PC-9 (cell line): Measurements from ENCODE around the gene CTDP1. TPM values are rescaled to one million over a fixed set of nuclear protein-coding genes. Genes with fewer than 3 reads are reported as not detected.

Experiments
- BruUV-seq: library from RNA; stranded (reverse); fragments of 400-500 nt; replicated peaks from 2 replicates; lab custom pipeline; 2021; lab: Mats Ljungman, UMichigan
- CTCF ChIA-PET: fragments of 300-600 bp; sonication (Branson Sonifier 250); formaldehyde crosslinking; loops from one replicate; lab custom pipeline; 2022; ENCODE audit warnings: antibody characterized with exemption; lab: Charles Lee
- POLR2A ChIA-PET: fragments of 300-600 bp; sonication (Branson Sonifier 250); formaldehyde crosslinking; loops from one replicate; lab custom pipeline; 2022; ENCODE audit warnings: antibody characterized with exemption; ENCODE audit not compliant: unreplicated experiment; lab: Charles Lee
- DNase-seq, 2 experiments: peaks; one replicate each; pipeline versions ENCODE4 v3.0.0 to v3.0.0-alpha.2; 2015 to 2022; ENCODE audit warnings: mixed read lengths in 1 of 2
- H2AFZ ChIP-seq: fragments of 200-600 bp; sonication (generic); 2 replicates; pipeline ENCODE4 v1.8.1; 2017; ENCODE audit warnings: antibody characterized with exemption
- H3F3A ChIP-seq: fragments of 200-600 bp; sonication (generic); 2 replicates; pipeline ENCODE4 v1.8.1; 2017; ENCODE audit warnings: antibody characterized with exemption, mild to moderate bottlenecking, low read depth; ENCODE audit not compliant: insufficient read depth
- H3K27ac ChIP-seq: fragments of 200-600 bp; sonication (generic); 2 replicates; pipeline ENCODE4 v1.6.1; 2016; ENCODE audit warnings: mixed run types
- H3K27me3 ChIP-seq: fragments of 200-600 bp; sonication (generic); 2 replicates; pipeline ENCODE4 v1.6.1; 2016; ENCODE audit warnings: low read depth, mixed run types; ENCODE audit not compliant: insufficient read depth
- H3K36me3 ChIP-seq: fragments of 200-600 bp; sonication (generic); 2 replicates; pipeline ENCODE4 v1.6.1; 2016; ENCODE audit warnings: low read depth, mixed run types
- H3K4me1 ChIP-seq: fragments of 200-600 bp; sonication (generic); replicated peaks from 2 replicates; pipeline ENCODE4 v1.6.1; 2016; ENCODE audit warnings: mixed run types; ENCODE audit not compliant: insufficient read depth
- H3K4me2 ChIP-seq: fragments of 200-600 bp; sonication (generic); 2 replicates; pipeline ENCODE4 v1.6.1; 2017; ENCODE audit warnings: mixed run types
- H3K4me3 ChIP-seq: fragments of 200-600 bp; sonication (generic); 2 replicates; pipeline ENCODE4 v1.6.1; 2016; ENCODE audit warnings: mixed run types
- H3K79me2 ChIP-seq: fragments of 200-600 bp; sonication (generic); 2 replicates; pipeline ENCODE4 v1.6.1; 2017; ENCODE audit warnings: low read depth, mixed run types
- H3K9me2 ChIP-seq: fragments of 200-600 bp; sonication (generic); 2 replicates; pipeline ENCODE4 v1.8.1; 2017; ENCODE audit warnings: mild to moderate bottlenecking; ENCODE audit not compliant: insufficient read depth
- H3K9me3 ChIP-seq: fragments of 200-600 bp; sonication (generic); 2 replicates; pipeline ENCODE4 v1.8.1; 2016; ENCODE audit warnings: low read depth; ENCODE audit not compliant: insufficient read depth
- H4K20me1 ChIP-seq: fragments of 200-600 bp; sonication (generic); 2 replicates; pipeline ENCODE4 v1.8.1; 2017; ENCODE audit not compliant: insufficient read depth
- EZH2 ChIP-seq: fragments of 200-600 bp; sonication (generic); IDR thresholded peaks from 2 replicates; pipeline ENCODE4 v1.8.0; 2017; ENCODE audit warnings: antibody characterized with exemption, low read depth
- intact Hi-C: fragments of 100-400 bp; cut with micrococcal nuclease; formaldehyde crosslinking; loops from one replicate; pipeline ENCODE4 v1.10.0; 2022; ENCODE audit not compliant: unreplicated experiment
- total RNA-seq: library from RNA; stranded (reverse); gene quantifications from 2 replicates; pipeline ENCODE4 v1.2.3, GENCODE V29; 2021
- TF ChIP-seq, protein P1 (sequence below): fragments of 200-600 bp; sonication (generic); conservative IDR thresholded peaks from 2 replicates; pipeline ENCODE4 v1.6.1; 2017; ENCODE audit warnings: mixed run types, antibody characterized with exemption, mild to moderate bottlenecking, moderate library complexity

The CTDP1 gene
- total RNA-seq, 1 experiment from 2014 or later = 16.0 TPM

DNA sequence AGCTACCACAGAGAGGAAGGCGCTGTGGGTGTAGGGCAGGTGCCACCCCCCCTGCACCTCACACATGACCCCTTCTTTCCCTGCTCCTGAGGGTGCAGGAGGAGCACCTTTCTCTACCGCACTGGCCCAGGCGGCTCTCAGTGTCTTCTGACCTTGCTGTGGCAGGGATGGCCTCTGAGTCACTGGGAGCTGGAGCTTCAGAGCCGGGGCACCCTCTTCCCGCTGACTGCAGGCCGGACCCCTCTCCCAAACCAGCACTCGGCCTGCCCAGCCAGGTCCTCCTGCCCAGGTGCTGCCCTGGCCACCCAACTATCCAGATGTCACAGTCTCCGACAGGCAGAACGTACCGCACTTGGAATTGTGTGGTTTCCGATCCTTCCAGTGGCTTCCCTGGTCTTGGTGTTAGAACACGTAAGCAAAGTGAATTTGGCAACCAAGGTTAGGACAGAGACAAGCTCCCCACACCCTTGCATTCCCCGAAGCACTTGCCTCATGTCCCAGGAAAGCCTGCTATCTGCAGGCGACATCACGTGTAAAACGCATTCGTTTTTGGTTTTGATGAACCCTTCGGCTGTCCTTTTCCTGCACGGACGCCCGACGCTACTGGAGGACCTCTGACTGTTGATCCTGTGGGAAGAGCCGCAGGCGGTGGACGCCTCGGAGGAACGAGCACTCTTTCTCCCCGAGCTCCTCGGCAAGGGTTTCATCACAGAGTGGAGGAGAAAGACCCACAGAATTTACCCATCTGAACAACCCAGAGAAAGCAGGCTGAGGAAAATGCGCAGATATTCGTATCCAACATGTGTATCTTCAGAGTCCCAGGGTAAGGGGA lies 93.5 kb downstream of the CTDP1 start:
- Histone ChIP-seq H3K27me3 (peaks cover 95% of the 10 kb centered on the region), H3K36me3 (no peaks in the 10 kb centered on the region), H3K4me3 (no peak overlapping the region), H3K9me2 (no peaks in the 10 kb centered on the region), H3K9me3 (no peaks in the 10 kb centered on the region), H4K20me1 (no peaks in the 10 kb centered on the region), H2AFZ (no peak overlapping the region), H3K4me2 (no peak overlapping the region), H3K27ac (no peak overlapping the region), H3F3A (no peaks in the 10 kb centered on the region), H3K79me2 (no peaks in the 10 kb centered on the region), H3K4me1 (no peaks in the 10 kb centered on the region)
- POLR2A ChIA-PET = no interaction called here
- DNase-seq = no peak
- intact Hi-C loops = no loop called here
- TF ChIP-seq, protein P1, sequence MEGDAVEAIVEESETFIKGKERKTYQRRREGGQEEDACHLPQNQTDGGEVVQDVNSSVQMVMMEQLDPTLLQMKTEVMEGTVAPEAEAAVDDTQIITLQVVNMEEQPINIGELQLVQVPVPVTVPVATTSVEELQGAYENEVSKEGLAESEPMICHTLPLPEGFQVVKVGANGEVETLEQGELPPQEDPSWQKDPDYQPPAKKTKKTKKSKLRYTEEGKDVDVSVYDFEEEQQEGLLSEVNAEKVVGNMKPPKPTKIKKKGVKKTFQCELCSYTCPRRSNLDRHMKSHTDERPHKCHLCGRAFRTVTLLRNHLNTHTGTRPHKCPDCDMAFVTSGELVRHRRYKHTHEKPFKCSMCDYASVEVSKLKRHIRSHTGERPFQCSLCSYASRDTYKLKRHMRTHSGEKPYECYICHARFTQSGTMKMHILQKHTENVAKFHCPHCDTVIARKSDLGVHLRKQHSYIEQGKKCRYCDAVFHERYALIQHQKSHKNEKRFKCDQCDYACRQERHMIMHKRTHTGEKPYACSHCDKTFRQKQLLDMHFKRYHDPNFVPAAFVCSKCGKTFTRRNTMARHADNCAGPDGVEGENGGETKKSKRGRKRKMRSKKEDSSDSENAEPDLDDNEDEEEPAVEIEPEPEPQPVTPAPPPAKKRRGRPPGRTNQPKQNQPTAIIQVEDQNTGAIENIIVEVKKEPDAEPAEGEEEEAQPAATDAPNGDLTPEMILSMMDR = no peak
- no peak for TF ChIP-seq EZH2
- CTCF ChIA-PET = no interaction called here
- BruUV-seq = no TSS peak

DNA sequence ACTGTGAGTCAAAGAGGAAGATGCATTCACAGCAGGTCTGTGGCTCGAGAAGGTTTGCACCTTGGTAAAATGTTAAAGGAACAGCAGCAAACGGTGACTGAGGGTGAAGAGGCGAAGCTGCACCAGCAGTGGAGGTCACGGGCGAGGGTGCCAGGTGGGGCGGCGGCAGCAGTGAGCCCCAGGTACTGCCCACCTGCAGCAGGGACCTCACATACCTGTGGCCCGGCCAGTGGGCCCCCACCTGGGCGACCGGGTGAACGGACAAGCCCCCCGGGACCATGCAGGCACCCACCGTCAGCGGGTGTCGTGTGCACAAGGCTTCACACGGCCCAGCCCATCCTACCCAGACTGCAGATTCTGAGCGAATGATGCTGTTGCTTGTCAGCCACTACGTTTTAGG lies 94.5 kb downstream of the CTDP1 start:
- Histone ChIP-seq H3K27me3 (peaks cover 89% of the 10 kb centered on the region), H3K4me2 (no peak overlapping the region), H3K36me3 (no peaks in the 10 kb centered on the region), H2AFZ (no peak overlapping the region), H3K4me3 (no peak overlapping the region), H3F3A (no peaks in the 10 kb centered on the region), H3K27ac (no peak overlapping the region), H4K20me1 (0 out of 2 replicates have a peak, but pooled peaks cover 3% of the 10 kb centered on the region), H3K79me2 (no peaks in the 10 kb centered on the region), H3K9me3 (no peaks in the 10 kb centered on the region), H3K4me1 (no peaks in the 10 kb centered on the region), H3K9me2 (no peaks in the 10 kb centered on the region)
- ChIA-PET POLR2A (no interaction called here), CTCF (no interaction called here)
- intact Hi-C loops = no loop called here
- TF ChIP-seq, protein P1 = no peak
- no peak for TF ChIP-seq EZH2
- BruUV-seq = no TSS peak
- no peak for DNase-seq

DNA sequence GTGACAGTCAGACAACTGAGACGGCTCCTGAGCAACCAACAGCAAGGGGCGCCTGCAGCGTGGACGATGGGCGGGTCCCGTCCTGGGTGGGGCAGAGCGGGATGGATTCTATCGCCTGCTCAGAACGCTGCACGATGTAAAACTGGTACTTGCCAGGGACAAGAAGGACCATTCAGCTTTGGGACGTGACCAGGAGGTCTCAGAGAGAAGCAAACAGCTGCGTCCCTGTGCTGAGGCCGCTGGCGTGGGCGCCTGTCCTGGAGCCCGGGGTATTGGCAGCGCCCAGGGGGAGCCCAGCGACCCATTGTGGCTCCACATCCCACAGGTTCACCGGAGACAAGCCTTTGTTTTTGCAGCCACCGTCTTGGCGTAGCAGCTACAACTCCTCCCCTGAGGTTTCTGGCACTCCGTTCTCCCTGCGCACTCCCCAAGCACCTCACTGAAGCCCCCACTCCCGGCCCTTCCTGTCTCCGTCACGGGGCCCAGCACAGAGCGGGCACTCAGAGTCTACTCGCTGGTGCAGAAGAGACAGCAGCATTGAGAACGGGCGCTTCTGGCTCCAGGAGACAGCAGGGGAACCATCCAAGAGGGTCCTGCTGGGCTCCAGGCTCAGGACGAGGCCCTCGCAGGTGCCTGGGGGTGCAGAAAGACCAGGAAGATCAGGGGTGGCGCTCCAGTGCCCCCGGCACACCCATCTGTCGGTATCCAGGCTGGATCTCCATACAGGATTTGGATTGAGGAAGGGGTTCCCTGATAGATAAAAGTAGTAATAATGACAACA lies 96.0 kb downstream of the CTDP1 start:
- CTCF ChIA-PET = no interaction called here
- Histone ChIP-seq H3K27ac (no peak overlapping the region), H4K20me1 (0 out of 2 replicates have a peak, but pooled peaks cover 3% of the 10 kb centered on the region), H3K4me1 (no peaks in the 10 kb centered on the region), H3K36me3 (no peaks in the 10 kb centered on the region), H2AFZ (no peak overlapping the region), H3K79me2 (no peaks in the 10 kb centered on the region), H3K4me3 (no peak overlapping the region), H3F3A (no peaks in the 10 kb centered on the region), H3K9me3 (no peaks in the 10 kb centered on the region), H3K4me2 (no peak overlapping the region), H3K9me2 (no peaks in the 10 kb centered on the region), H3K27me3 (peaks cover 79% of the 10 kb centered on the region)
- intact Hi-C loops = no loop called here
- POLR2A ChIA-PET = no interaction called here
- no TSS peak for BruUV-seq
- no peak for DNase-seq
- no peak for TF ChIP-seq EZH2
- TF ChIP-seq, protein P1 = no peak
